Inferior parietal cortex (tissue), 1 donor: ENCODE results near the gene CNGB1.
"Not testable (repeated sequence)": the region's sequence is repeated elsewhere in the genome, so short reads cannot be mapped to it uniquely, and the experiment has no call there.

Experiments used
- DNase-seq: peaks from one replicate; pipeline ENCODE4 v3.0.0-alpha.2; 2016; ENCODE audit errors: extremely low spot score

Gene CNGB1

DNA sequence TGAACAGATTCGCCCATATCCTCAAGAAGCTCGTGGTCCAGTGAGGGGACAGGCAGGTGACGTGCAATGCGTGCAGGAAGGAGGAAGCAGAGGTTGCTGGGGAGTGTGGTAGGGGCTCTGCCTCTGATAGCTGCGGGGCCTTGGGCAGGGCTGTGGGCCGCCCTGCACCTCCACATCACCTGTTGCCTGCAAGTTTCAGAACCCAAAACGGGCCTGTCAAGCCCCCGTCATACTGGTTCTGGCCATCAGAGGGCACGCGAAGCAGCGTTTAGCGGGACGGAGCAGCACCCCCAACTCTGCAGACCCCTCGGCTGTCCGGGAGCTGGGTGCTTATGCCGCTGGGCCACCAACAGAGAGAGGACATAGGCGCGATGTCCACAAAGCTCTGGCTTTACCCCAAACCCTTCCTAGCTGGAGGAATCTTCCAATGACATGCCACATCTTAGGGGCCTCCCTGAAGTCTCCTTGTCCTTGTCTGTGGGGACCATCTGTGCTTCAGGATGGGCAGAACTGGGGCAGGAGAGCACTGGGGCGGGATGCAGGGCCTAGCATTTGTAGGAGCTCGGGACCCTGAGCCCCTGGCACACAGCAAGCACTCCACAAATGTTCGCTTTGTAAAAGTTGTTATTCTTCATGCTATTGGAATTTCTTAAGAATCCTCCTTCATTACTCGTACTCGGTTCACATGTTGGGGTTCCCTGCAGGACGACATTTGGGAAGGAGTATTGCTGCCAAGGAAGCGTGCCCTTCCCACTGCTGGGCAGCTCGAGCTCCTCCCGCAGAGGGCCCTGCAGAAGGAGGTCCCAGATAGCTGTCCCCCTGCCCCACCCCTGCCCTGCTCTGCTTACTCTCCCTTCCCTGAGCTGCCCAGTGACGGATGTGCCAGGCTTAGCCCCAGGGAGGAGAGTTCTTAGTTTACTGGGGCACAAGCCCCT is 64.3 kb downstream of the CNGB1 start:
- DNase-seq = no peak

- no peak for DNase-seq
Observed at GRCh38 chr16:57904101-57904500, 66.8 kb downstream of the CNGB1 start.

GRCh38 chr16:57903656-57904055 is 67.3 kb downstream of the CNGB1 start:
- DNase-seq = no peak

DNA sequence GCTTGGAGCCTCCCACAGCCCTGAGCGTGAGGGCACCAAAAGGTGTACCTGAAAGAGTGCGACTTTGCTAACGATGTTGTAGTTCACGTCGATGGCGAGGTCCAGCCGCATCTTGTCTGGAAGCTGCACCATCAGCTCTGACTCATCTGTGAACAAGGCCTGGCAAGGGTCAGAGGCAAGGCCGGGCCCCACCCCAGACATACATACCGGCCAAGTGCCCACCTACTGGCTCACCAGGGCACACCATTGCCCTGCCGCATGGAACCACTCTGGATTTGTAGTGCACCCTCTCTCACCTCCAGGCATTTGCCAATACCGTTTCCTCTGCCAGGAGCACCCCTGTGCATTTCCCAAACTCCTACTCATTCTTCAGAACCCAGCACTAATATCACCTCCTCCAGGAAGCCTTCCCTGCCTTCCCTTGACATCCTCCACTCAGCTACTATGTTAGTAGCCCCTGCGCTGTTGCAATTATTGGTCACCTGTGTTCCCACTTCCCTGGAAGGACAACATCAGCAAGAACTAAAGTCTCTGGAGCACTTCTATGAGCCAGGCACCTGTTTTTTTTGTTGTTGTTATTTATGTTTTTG is 69.4 kb downstream of the CNGB1 start:
- no peak for DNase-seq

DNA sequence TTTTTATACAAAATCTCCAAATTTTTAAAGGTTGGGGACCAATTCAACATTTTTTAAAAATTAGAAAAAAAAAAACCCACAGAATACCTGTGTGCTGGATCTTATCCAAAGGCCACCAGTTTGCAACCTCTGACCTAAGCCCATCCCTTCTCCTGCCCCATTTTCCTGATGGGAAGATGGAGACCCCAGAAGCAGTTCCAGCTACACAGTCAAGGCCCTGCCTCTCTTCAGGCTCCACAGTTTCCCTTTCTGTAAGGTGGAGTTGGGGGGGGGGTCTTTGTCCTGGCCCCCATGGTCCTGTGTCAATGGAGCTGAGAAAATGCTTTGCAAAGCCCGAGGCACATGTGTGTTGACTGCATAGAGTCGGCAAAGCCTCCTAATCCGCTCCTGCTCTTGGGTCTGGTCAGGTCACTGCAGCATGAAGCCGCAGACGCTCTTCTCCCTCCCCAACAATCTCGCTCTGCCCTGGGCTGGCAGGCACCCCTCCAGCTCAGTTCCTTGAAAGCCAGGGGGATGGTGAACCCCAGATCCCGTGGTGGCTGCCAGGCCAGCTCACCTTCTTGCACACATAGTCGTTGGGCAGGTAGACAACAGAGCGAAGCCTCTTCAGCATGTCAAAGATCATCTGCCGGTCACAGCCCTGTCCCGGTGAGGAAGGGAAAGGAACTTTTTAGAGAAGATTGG is 70.0 kb downstream of the CNGB1 start:
- no peak for DNase-seq

DNA sequence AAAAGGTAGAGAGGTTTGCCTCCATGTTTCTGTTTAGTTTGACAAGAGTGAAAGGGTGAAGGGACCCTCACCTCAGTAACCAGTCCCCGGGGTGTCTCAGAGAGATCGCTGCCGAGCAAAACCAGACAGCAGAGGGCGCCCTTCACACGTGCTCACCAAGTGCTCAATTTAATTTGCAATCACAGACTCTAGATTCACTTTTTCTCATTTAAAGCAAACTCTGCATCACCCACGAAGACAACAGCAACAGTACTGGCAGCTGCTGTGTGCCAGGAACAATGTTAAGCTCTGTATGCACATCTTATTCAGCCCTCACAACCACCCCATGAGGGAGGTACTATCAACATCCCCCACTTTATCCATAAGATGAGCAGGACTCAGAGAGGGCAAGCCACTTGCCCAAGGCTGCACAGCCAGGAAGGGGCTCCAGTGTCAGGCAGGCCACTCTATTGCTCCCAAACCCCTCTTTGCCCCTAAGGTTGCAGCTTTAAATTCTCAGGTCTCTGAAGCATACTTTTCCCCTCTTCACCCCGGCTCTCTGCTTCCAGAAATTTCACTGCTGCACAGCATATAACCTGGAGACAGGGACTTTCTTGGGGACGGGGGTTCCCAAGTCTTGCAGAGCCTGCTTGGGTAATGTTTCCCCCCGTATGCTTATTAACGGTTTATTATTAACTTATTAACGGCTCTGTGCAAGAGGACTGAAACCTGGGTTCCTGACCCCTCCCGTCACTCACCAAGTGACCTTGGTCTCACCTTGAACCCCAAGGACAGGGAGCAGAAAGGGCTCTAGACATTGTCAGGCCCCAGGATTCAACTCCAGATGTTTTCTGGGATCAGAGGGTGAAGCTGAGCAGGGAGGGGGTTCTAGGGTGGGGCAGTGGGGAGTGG is 70.9 kb downstream of the CNGB1 start:
- peak; percentile 81 for DNase-seq

- DNase-seq = no peak
Observed at GRCh38 chr16:57898961-57899360, 72.0 kb downstream of the CNGB1 start.

DNA sequence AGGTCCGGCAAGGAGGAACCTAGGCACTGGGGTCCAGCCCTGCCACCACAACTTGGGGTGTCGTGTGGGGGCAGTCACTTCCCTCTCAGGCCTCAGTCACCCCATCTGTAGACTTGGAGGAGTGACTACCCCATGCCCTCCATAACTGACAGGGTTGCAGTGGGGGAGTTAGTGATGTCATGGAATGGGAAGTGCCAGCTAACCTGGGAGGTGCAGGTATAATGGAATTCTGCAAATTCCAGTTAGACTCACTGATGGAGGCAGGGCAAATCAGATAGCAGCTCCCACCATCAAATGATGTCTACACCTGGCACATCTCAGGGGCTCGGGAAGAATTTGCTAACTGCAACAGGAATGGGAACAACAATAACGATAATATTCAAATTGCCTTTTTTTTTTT is 72.9 kb downstream of the CNGB1 start:
- DNase-seq = no peak

DNA sequence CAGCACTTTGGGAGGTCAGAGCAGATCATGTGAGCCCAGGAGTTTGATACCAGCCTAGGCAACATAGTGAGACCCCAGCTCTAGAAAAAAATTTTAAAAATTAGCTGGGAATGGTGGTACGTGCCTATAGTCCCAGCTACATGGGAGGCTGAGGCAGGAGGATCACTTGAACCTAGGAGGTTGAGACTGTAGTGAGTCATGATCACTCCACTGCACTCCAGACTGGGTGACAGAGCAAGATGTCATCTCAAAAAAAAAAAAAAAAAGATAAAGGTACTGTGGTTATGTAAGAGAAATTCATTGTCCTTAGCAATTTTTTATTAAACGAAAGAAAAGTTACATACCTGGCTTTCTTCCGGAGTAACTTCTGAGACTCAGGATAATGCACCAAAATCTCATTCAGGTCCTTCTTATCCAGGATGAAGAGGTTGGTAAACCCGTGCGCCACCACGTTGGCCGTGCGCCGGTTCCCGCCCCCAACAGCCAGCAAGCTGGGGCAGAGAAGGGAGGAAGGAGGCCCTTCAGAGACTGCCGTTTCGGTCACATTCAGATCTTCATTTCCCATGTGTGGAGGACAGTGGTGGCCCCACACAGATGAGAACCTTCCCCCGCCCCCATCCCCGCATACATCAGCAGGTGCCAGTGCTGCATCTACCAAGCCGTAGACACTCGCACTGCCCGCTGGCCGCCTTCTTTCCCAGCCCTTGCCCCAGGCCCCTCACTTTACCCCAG is 73.7 kb downstream of the CNGB1 start:
- DNase-seq = no peak

DNA sequence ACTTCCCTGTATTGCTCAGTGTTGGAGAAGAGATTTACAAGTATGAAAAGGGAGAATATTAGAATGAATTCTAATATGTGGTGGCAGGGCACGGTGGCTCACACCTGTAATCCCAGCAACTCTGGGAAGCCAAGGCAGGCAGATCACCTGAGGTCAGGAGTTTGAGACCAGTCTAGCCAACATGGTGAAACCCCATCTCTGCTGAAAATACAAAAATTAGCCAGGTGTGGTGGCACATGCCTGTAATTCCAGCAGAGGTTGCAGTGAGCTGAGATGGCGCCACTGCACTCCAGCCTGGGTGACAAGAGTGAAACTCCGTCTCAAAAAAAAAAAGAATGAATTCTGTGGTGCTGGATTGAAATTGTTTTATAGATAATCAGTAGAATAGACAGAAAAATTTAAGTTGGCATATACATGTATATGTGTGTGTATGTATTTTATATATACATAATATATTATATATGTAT is 75.8 kb downstream of the CNGB1 start:
- DNase-seq = not testable (repeated sequence)

DNA sequence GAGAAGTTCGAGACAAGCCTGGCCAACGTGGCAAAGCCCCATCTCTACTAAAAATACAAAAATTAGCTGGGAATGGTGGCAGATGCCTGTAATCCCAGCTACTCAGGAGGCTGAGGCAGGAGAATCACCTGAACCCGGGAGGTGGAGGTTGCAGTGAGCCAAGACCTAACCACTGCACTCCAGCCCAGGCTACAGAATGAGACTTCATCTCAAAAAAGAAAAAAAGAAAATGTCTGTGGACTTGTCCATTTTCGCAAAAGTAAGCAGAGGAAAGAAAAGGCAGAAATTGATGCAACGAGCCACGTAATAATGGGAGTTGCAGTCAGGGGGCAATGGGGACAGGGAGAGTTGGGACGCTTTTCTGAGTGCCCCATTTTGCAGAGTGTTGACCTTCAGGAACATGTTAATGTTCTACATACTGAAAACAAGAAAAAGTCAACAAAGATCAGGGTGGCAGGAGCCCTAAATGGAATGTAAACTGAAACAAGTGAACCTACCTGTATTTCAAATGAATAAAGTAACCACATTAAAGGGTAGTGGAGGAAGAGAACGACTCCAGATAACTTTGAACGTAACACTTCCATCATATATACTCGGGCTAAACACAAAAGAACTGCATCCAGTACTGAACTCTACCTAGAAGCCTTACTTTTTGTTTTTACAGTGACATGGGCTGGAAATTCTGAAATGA is 76.4 kb downstream of the CNGB1 start:
- no peak for DNase-seq

DNA sequence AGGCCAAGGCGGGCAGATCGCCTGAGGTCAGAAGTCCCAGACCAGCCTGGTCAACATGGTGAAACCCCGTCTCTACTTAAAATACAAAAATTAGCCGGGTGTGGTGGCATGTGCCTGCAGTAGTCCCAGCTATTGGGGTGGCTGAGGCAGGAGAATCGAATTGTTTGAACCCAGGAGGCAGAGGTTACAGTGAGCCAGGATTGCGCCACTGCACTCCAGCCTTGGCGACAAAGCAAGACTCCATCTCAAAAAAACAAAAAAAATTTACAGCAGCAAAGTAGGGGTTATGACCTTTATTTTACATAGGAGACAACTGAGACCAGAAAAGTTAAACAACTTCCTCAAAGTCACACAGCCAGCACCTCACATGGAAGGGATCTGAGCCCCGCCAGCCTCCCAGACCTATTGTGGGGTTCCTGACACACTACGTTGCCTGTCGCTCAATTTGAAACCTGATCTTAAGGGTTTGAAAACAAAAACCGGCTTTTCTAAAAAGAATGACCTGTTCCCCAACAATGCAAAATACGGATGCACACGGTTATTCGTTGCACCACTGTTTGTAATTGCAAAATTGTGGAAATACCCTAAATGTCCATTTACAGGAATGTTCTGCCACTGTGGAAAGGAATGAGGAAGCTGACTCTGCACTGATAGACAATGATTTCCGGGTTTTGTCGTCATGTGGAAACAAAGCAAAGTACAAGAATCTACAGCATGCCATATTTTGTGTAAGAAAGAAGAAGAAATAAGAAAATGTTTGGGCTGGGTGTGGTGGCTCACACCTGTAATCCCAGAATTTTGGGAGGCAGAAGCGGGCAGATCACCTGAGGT is 77.2 kb downstream of the CNGB1 start:
- no peak for DNase-seq

GRCh38 chr16:57893217-57893558 is 77.7 kb downstream of the CNGB1 start:
- DNase-seq = no peak

GRCh38 chr16:57892447-57893096 is 78.4 kb downstream of the CNGB1 start:
- DNase-seq = no peak

DNA sequence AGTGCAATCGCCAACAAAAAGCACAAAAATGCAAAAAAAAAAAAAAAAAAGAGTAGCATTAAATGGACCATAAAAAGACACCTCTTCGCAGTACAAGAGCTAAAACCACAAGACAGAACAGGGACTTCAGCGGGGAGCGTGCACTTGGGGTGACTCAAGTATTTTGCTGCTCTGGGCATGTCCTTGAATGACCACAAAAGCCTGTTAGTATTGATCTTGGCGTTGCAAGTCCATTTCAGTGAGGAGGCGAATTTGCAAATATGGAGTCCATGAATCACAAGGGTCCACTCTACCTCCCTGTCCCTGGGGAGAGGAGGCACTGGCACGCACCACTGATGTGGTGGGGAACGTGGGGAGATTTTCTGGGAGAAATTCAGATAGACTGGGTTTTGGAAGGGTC is 78.9 kb downstream of the CNGB1 start:
- DNase-seq = no peak

GRCh38 chr16:57890752-57891111 is 80.2 kb downstream of the CNGB1 start:
- no peak for DNase-seq

DNA sequence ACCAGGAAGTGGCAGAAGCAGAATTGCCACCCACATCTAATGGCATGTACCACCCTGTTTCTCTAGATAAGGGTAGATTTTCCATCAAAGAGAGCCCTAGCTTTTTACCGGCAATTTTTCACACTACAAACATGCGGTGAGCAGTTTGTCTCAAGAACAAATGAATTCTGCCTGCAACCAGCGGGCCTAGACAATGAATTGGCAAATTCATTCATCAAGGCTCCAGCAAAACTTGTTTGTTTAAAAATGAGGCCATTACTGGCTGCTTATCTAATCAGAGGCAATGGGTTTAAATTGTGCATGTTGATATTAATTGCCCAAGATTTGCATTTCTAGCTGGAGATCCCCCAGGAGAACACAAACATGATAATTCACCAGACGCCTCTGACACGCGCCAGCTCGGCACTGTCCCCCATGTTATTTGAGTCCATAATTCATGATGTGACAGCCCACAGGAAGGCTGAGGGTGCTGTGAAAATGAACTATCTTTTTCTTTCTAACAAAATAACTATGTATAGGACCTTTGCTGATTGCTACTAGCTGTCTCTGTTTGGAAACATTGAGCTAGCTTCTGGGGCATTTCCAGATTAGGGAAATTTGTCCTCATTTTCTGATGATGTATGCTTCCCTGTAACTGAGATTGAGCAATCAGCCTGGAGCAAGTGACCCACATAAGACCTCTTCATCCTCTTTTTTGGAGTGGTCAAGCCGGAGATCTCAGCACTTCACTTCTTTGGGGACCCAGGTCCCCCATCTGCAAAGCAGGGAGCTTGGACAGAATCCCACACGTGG is 80.8 kb downstream of the CNGB1 start:
- DNase-seq = no peak

GRCh38 chr16:57889522-57889921 is 81.4 kb downstream of the CNGB1 start:
- no peak for DNase-seq
